Measurements from ENCODE around the gene PRR5L. TPM values are rescaled to one million over a fixed set of nuclear protein-coding genes. Genes with fewer than 3 reads are reported as not detected.

PRR5L gene
- total and polyA plus RNA-seq, 2 experiments from 2014 or later, result 3.1 to 8.9 TPM

GRCh38 chr11:36392196-36392595, 96.1 kb downstream of the PRR5L start (continued):
- TF ChIP-seq ZNF462 (CRISPR knock-in tag; IDR thresholded peaks at IDR 0.05) (no peak), EZH2phosphoT487 (IDR thresholded peaks at IDR 0.05; ENCODE audit: unreplicated experiment) (no peak), ETS1 (IDR thresholded peaks at IDR 0.05) (no peak), ZNF114 (CRISPR knock-in tag; IDR thresholded peaks at IDR 0.05) (no peak), POLR2AphosphoS5 (IDR thresholded peaks at IDR 0.05; ENCODE audit: low read depth) (no peak), JUNB (IDR thresholded peaks at IDR 0.05; ENCODE audit: unreplicated experiment) (no peak), CTCF (conservative IDR thresholded peaks at IDR 0.05; ENCODE audit: low read depth in 2 of 2) (no peak)

DNA sequence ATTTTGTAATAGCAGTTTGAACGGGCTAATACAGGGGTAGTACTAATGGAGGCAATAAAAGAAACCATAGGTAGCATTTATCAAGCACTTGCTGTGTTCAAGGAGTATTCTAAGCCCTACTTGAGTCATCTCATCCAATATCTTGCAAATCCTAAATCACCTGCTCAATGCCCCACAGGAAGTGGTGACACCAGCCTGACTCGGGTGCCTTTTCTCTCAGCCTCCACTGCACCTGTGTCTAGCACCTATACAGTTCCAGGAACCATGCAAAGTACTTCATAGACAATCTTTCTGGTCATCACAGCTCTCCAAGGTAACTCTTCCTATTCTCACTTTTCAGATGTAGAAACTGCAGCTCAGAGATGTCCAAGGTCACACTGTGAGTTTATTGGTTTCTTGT, 98.0 kb downstream of the PRR5L start:
- Mint-ChIP-seq H3K4me3 (no peak overlapping the region), H3K27ac (no peak overlapping the region), H3K4me1 (peaks cover 4% of the 10 kb centered on the region; the same call in 1 of the 3 replicates), H3K36me3 (ENCODE audit: low read depth) (no peaks in the 10 kb centered on the region), H3K9me3 (no peaks in the 10 kb centered on the region), H3K27me3 (ENCODE audit: insufficient read depth, low read depth, poor library complexity) (peaks cover 2% of the 10 kb centered on the region)
- no peaks in the 10 kb centered on the region for H3K9me2 ChIP-seq (ENCODE audit: insufficient read depth)
- H2AFZ ChIP-seq, result no peak overlapping the region
- no peaks in the 10 kb centered on the region for H3K4me1 ChIP-seq (ENCODE audit: insufficient read depth)
- H3K27me3 ChIP-seq (ENCODE audit: insufficient read depth), result no peaks in the 10 kb centered on the region
- no peaks in the 10 kb centered on the region for H4K20me1 ChIP-seq (replicated peaks; ENCODE audit: insufficient read depth)
- H3K79me2 ChIP-seq (replicated peaks; ENCODE audit: insufficient read depth), result no peaks in the 10 kb centered on the region
- ATAC-seq, result no peak
- no peak overlapping the region for H3K27ac ChIP-seq (ENCODE audit: low read depth)
- no peak overlapping the region for H3K4me3 ChIP-seq
- no peaks in the 10 kb centered on the region for H3F3A ChIP-seq (replicated peaks; ENCODE audit: low read depth)
- no peaks in the 10 kb centered on the region for H3K36me3 ChIP-seq (ENCODE audit: insufficient read depth)
- TF ChIP-seq CREB1 (CRISPR knock-in tag; IDR thresholded peaks at IDR 0.05; ENCODE audit: low read depth) (no peak), EZH2 (IDR thresholded peaks at IDR 0.05; ENCODE audit: low read depth, unreplicated experiment) (no peak)
- no peak overlapping the region for H3K4me2 ChIP-seq
- no peak for DNase-seq (ENCODE audit: low spot score)

All from GM23338 (cell line).